Ovary (tissue), 9 donors: ENCODE measurements around the gene GABRG3. TPM values are rescaled to one million over a fixed set of nuclear protein-coding genes. Genes with fewer than 3 reads are reported as not detected.

Experiments
- DNase-seq, 5 donors: peaks; one replicate each; pipeline ENCODE4 v3.0.0-alpha.2; 2019 to 2020
- H3K27ac ChIP-seq, 2 donors: fragments of 200-600 bp; one replicate each; pipeline versions ENCODE4 v1.5.1 to v1.8.0; 2019 to 2022
- H3K27me3 ChIP-seq: fragments of 200-600 bp; one replicate; pipeline ENCODE4 v1.8.0; 2022
- H3K36me3 ChIP-seq: fragments of 200-600 bp; sonication (generic); one replicate; pipeline ENCODE4 v1.5.1; 2019
- H3K4me1 ChIP-seq: one replicate; pipeline ENCODE4 v1.8.1; 2013; ENCODE audit warnings: mild to moderate bottlenecking, moderate library complexity; ENCODE audit not compliant: insufficient read depth
- H3K4me3 ChIP-seq: fragments of 200-600 bp; sonication (generic); one replicate; pipeline ENCODE4 v1.5.1; 2017
- H3K9me3 ChIP-seq, 2 donors: fragments of 200-600 bp in 1 of 2; sonication (generic) in 1 of 2; one replicate each; pipeline versions ENCODE4 v1.5.1 to v1.8.1; 2013 to 2019; ENCODE audit warnings: mild to moderate bottlenecking in 1 of 2, moderate library complexity in 1 of 2
- CTCF ChIP-seq, 3 donors: fragments of 450-650 bp in 2 of 3; fragments of 200-600 bp in 1 of 3; IDR thresholded peaks; one replicate each; pipeline versions ENCODE4 v1.5.1 to v1.8.0; 2016 to 2022; ENCODE audit warnings: antibody characterized with exemption in 3 of 3, mild to moderate bottlenecking in 1 of 3
- EP300 ChIP-seq: sonication (generic); formaldehyde crosslinking; IDR thresholded peaks from one replicate; pipeline ENCODE4 v1.6.1; 2017; ENCODE audit warnings: antibody characterized with exemption
- POLR2A ChIP-seq: fragments of 450-650 bp; IDR thresholded peaks from one replicate; pipeline ENCODE4 v1.6.1; 2017; ENCODE audit warnings: antibody characterized with exemption, mild to moderate bottlenecking, moderate library complexity
- WGBS, 3 donors: extraction: QIAGEN DNeasy Blood & Tissue Kit in 1 of 3; methylation state at CpG; one replicate each; pipeline versions ENCODE4 v1.1.5 to v1.1.7; 2013 to 2017; 5-methylcytosine and 5-hydroxymethylcytosine counted together
- intact Hi-C, 4 donors: fragments of 100-400 bp; cut with DNase I; formaldehyde crosslinking; loops; one replicate each; pipeline versions ENCODE4 v1.11.0 to v1.15.1; 2022 to 2023
- polyA plus RNA-seq, 2 donors: library from polyadenylated mRNA; stranded (reverse); fragments of 200-250 nt in 1 of 2; fragments of 350-450 nt in 1 of 2; fragmentation: Illumina TruSeq in 1 of 2; extraction: RNeasy Lipid Tissue Mini Kit (QIAGEN cat#74804) in 1 of 2; gene quantifications; one replicate each; pipeline ENCODE4 v1.2.3, GENCODE V29; 2013 to 2014
- total RNA-seq, 7 donors: library from RNA; depleted of rRNA in 2 of 7; stranded (reverse); fragments of >200 nt in 2 of 7; fragmentation: NEBNext Ultra II Directional in 3 of 7; extraction: Animal tissue kit (Norgen Biotek cat#: 25700) in 3 of 7; gene quantifications; one replicate each; pipeline versions ENCODE4 v1.1.0 to v1.2.4, GENCODE V29; 2016 to 2023
- donor health status: DM: no; HTN: no; CAD: no; lungs with moderate emphysema.
- donor health status: DM: no; HTN: no; CAD: no.
- donor health status: Bipolar disorder and iron deficiency.
- donor health status: DM: yes; HTN: yes; CAD: no.
- donor health status: DM: no; HTN: no; CAD: no.
- donor health status: DM: yes; HTN: yes; CAD: no.

Gene GABRG3
- total and polyA plus RNA-seq, 9 donors, result 0.01 to 0.18 (median 0.13) TPM; not detected in 6

GRCh38 chr15:27561816-27562215, 590.8 kb downstream of the GABRG3 start:
- H3K27me3 ChIP-seq, result no peaks in the 10 kb centered on the region
- no peak for DNase-seq
- H3K4me1 ChIP-seq, result no peaks in the 10 kb centered on the region
- TF ChIP-seq EP300 (no peak), CTCF (IDR thresholded peaks at IDR 0.05) (no peak), POLR2A (no peak)
- H3K27ac ChIP-seq, result no peak overlapping the region
- no peaks in the 10 kb centered on the region for H3K9me3 ChIP-seq
- H3K4me3 ChIP-seq, result no peak overlapping the region
- intact Hi-C loops, result no loop called here
- no peaks in the 10 kb centered on the region for H3K36me3 ChIP-seq

- no peak for DNase-seq
- TF ChIP-seq EP300 (no peak), CTCF (IDR thresholded peaks at IDR 0.05) (no peak), POLR2A (no peak)
- intact Hi-C loops, result no loop called here
- no peaks in the 10 kb centered on the region for H3K27me3 ChIP-seq
- no peaks in the 10 kb centered on the region for H3K9me3 ChIP-seq
- no peaks in the 10 kb centered on the region for H3K4me1 ChIP-seq
- 69 to 77% (median 76%) methylated on average over 3 of the region's 3 CpGs for WGBS, 3 donors
- no peak overlapping the region for H3K4me3 ChIP-seq
- H3K27ac ChIP-seq, result no peak overlapping the region
- no peaks in the 10 kb centered on the region for H3K36me3 ChIP-seq
These were observed 592.9 kb downstream of the GABRG3 start for GRCh38 chr15:27563765-27564370.

- DNase-seq, result no peak
- Histone ChIP-seq H3K27ac (no peak overlapping the region), H3K4me3 (no peak overlapping the region), H3K36me3 (no peaks in the 10 kb centered on the region), H3K9me3 (no peaks in the 10 kb centered on the region), H3K27me3 (no peaks in the 10 kb centered on the region), H3K4me1 (no peaks in the 10 kb centered on the region)
- intact Hi-C loops, result no loop called here
- TF ChIP-seq EP300 (no peak), CTCF (IDR thresholded peaks at IDR 0.05) (no peak), POLR2A (no peak)
- WGBS, 3 donors, result 80 to 91% (median 83%) methylated on average over 2 of the region's 2 CpGs
These were observed 593.7 kb downstream of the GABRG3 start for GRCh38 chr15:27564656-27565055.

- no peaks in the 10 kb centered on the region for H3K4me1 ChIP-seq
- no peaks in the 10 kb centered on the region for H3K36me3 ChIP-seq
- H3K27ac ChIP-seq, result no peak overlapping the region
- H3K4me3 ChIP-seq, result no peak overlapping the region
- 8 to 21% (median 9%) methylated on average over 4 of the region's 4 CpGs for WGBS, 3 donors
- intact Hi-C loops, result no loop called here
- DNase-seq, result no peak
- TF ChIP-seq POLR2A (no peak), EP300 (no peak), CTCF (IDR thresholded peaks at IDR 0.05) (no peak)
- no peaks in the 10 kb centered on the region for H3K27me3 ChIP-seq
- no peaks in the 10 kb centered on the region for H3K9me3 ChIP-seq
These were observed 599.8 kb downstream of the GABRG3 start for GRCh38 chr15:27570746-27571145.
